ENCODE results near the gene MANBA.

GRCh38 chr4:102594000-102594399 is 166.8 kb downstream of the MANBA start:
- TF ChIP-seq, protein P1, sequence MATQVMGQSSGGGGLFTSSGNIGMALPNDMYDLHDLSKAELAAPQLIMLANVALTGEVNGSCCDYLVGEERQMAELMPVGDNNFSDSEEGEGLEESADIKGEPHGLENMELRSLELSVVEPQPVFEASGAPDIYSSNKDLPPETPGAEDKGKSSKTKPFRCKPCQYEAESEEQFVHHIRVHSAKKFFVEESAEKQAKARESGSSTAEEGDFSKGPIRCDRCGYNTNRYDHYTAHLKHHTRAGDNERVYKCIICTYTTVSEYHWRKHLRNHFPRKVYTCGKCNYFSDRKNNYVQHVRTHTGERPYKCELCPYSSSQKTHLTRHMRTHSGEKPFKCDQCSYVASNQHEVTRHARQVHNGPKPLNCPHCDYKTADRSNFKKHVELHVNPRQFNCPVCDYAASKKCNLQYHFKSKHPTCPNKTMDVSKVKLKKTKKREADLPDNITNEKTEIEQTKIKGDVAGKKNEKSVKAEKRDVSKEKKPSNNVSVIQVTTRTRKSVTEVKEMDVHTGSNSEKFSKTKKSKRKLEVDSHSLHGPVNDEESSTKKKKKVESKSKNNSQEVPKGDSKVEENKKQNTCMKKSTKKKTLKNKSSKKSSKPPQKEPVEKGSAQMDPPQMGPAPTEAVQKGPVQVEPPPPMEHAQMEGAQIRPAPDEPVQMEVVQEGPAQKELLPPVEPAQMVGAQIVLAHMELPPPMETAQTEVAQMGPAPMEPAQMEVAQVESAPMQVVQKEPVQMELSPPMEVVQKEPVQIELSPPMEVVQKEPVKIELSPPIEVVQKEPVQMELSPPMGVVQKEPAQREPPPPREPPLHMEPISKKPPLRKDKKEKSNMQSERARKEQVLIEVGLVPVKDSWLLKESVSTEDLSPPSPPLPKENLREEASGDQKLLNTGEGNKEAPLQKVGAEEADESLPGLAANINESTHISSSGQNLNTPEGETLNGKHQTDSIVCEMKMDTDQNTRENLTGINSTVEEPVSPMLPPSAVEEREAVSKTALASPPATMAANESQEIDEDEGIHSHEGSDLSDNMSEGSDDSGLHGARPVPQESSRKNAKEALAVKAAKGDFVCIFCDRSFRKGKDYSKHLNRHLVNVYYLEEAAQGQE (IDR thresholded peaks at IDR 0.05; ENCODE audit: insufficient read depth in 1 of 2, low read depth in 2 of 2, low read length in 2 of 2), result no peak
- TF ChIP-seq POLR2AphosphoS5 (IDR thresholded peaks at IDR 0.05; ENCODE audit: low read depth, low read length) (no peak), TAF1 (IDR thresholded peaks at IDR 0.05; ENCODE audit: borderline replicate concordance, insufficient read depth, low read length) (no peak), SIN3A (IDR thresholded peaks at IDR 0.05; ENCODE audit: borderline replicate concordance, insufficient read depth, low read length) (no peak)

Measured in PFSK-1 (cell line).